ENCODE results near the gene ZFTA.

DNA sequence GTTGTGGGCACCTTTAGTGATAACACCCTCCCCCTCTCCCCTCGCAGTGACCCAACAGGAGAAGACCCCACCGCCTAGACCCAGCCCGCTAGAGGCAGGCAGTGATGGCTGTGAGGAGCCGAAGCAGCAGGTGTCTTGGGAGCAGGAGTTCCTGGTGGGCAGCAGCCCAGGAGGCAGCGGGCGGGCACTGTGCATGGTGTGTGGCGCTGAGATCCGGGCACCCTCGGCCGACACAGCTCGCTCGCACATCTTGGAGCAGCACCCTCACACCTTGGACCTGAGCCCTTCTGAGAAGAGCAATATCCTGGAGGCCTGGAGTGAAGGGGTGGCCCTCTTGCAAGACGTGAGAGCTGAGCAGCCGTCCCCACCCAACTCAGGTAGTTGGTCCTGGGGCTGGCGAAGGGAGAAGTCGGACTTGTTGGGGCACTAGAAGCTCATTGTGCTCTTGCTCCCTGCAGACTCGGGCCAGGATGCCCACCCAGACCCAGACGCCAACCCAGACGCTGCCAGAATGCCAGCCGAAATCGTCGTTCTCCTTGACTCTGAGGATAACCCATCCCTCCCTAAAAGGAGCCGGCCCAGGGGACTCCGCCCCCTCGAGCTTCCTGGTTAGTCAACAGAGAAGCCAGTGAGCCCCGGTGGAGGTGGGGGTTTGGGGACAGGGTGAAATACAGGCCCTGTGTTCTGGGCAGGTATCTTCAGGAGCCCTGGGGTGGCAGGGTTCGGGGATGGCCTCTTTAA is 49.4 kb upstream of the ZFTA start:
- TF ChIP-seq EZH2 (IDR thresholded peaks at IDR 0.05; ENCODE audit: borderline replicate concordance, low read depth, low read length, severe bottlenecking): no peak
- TF ChIP-seq, protein P1, sequence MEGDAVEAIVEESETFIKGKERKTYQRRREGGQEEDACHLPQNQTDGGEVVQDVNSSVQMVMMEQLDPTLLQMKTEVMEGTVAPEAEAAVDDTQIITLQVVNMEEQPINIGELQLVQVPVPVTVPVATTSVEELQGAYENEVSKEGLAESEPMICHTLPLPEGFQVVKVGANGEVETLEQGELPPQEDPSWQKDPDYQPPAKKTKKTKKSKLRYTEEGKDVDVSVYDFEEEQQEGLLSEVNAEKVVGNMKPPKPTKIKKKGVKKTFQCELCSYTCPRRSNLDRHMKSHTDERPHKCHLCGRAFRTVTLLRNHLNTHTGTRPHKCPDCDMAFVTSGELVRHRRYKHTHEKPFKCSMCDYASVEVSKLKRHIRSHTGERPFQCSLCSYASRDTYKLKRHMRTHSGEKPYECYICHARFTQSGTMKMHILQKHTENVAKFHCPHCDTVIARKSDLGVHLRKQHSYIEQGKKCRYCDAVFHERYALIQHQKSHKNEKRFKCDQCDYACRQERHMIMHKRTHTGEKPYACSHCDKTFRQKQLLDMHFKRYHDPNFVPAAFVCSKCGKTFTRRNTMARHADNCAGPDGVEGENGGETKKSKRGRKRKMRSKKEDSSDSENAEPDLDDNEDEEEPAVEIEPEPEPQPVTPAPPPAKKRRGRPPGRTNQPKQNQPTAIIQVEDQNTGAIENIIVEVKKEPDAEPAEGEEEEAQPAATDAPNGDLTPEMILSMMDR (IDR thresholded peaks at IDR 0.05; ENCODE audit: extremely low read depth in 1 of 2, insufficient read depth in 1 of 2, low read depth in 1 of 2, low read length in 2 of 2): no peak
- TF ChIP-seq, protein P2, sequence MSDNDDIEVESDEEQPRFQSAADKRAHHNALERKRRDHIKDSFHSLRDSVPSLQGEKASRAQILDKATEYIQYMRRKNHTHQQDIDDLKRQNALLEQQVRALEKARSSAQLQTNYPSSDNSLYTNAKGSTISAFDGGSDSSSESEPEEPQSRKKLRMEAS (IDR thresholded peaks at IDR 0.05; ENCODE audit: insufficient read depth, insufficient read length): no peak
- TF ChIP-seq POLR2A (IDR thresholded peaks at IDR 0.05; ENCODE audit: low read depth, low read length): no peak
- no peak for TF ChIP-seq POLR2AphosphoS5 (IDR thresholded peaks at IDR 0.05; ENCODE audit: insufficient read depth, low read depth, low read length)
- TF ChIP-seq GATA2 (IDR thresholded peaks at IDR 0.05; ENCODE audit: insufficient read depth, insufficient read length, low read depth, low read length): no peak
